Urinary bladder (tissue), 4 donors: ENCODE measurements around the gene ATRNL1. TPM values are rescaled to one million over a fixed set of nuclear protein-coding genes. Genes with fewer than 3 reads are reported as not detected.
"Not testable (repeated sequence)": the region's sequence is repeated elsewhere in the genome, so short reads cannot be mapped to it uniquely, and the experiment has no call there.

Source experiments
- DNase-seq: peaks from one replicate; pipeline ENCODE4 v3.0.0-alpha.2; 2015; ENCODE audit errors: extremely low spot score
- H3K27ac ChIP-seq: one replicate; pipeline ENCODE4 v1.5.1; 2013; ENCODE audit warnings: low read depth, mild to moderate bottlenecking, moderate library complexity
- H3K36me3 ChIP-seq: one replicate; pipeline ENCODE4 v1.6.1; 2013; ENCODE audit warnings: mild to moderate bottlenecking, moderate library complexity; ENCODE audit not compliant: insufficient read depth
- H3K4me1 ChIP-seq: one replicate; pipeline ENCODE4 v1.6.1; 2013; ENCODE audit warnings: mild to moderate bottlenecking, moderate library complexity; ENCODE audit not compliant: insufficient read depth
- H3K4me3 ChIP-seq: one replicate; pipeline ENCODE4 v1.5.1; 2013; ENCODE audit warnings: low read depth, low read length
- WGBS: extraction: QIAGEN DNeasy Blood & Tissue Kit; methylation state at CpG from one replicate; pipeline ENCODE4 v1.1.7; 2013; 5-methylcytosine and 5-hydroxymethylcytosine counted together
- polyA plus RNA-seq: library from polyadenylated mRNA; stranded (reverse); fragments of 200-250 nt; gene quantifications from one replicate; pipeline ENCODE4 v1.2.3, GENCODE V29; 2013
- total RNA-seq: library from RNA; depleted of rRNA; stranded (reverse); fragments of >200 nt; gene quantifications from one replicate; pipeline ENCODE4 v1.2.3, GENCODE V29; 2014
- donor health status: healthy with polysubstance abuse.
- donor health status: healthy.

Gene ATRNL1
- total and polyA plus RNA-seq, 2 donors = 1.9 to 153 TPM

GRCh38 chr10:115103700-115104099, 10.5 kb downstream of the ATRNL1 start:
- no peak for DNase-seq
- Histone ChIP-seq H3K4me1 (no peaks in the 10 kb centered on the region), H3K36me3 (no peaks in the 10 kb centered on the region), H3K4me3 (no peak overlapping the region), H3K27ac (no peak overlapping the region)
- WGBS = 87% methylated on average over 1 of the region's 1 CpG

- not testable (repeated sequence) for DNase-seq, H3K27ac ChIP-seq, H3K4me1 ChIP-seq, H3K36me3 ChIP-seq, H3K4me3 ChIP-seq
- WGBS = 94% methylated on average over 5 of the region's 5 CpGs
Measured at GRCh38 chr10:115105411-115105810, 12.2 kb downstream of the ATRNL1 start.

- no peaks in the 10 kb centered on the region for H3K4me1 ChIP-seq
- H3K36me3 ChIP-seq = no peaks in the 10 kb centered on the region
- DNase-seq = no peak
- H3K27ac ChIP-seq = no peak overlapping the region
- H3K4me3 ChIP-seq = no peak overlapping the region
- 84% methylated on average over 3 of the region's 3 CpGs for WGBS
Measured at GRCh38 chr10:115107830-115108229, 14.7 kb downstream of the ATRNL1 start.

GRCh38 chr10:115117301-115117700, 24.1 kb downstream of the ATRNL1 start:
- 43% methylated on average over 3 of the region's 3 CpGs for WGBS
- Histone ChIP-seq H3K4me1 (no peaks in the 10 kb centered on the region), H3K27ac (no peak overlapping the region), H3K4me3 (no peak overlapping the region), H3K36me3 (no peaks in the 10 kb centered on the region)
- no peak for DNase-seq

- no peak for DNase-seq
- H3K27ac ChIP-seq = no peak overlapping the region
- WGBS = 66% methylated on average over 1 of the region's 1 CpG
Measured at GRCh38 chr10:115118346-115118745, 25.2 kb downstream of the ATRNL1 start.

GRCh38 chr10:115125505-115125904, 32.3 kb downstream of the ATRNL1 start:
- WGBS = 85% methylated on average over 4 of the region's 4 CpGs
- no peak overlapping the region for H3K4me3 ChIP-seq
- no peak for DNase-seq
- no peaks in the 10 kb centered on the region for H3K36me3 ChIP-seq
- no peak overlapping the region for H3K27ac ChIP-seq
- H3K4me1 ChIP-seq = no peaks in the 10 kb centered on the region

More at GRCh38 chr10:115118346-115118745, 25.2 kb downstream of the ATRNL1 start:
- H3K4me3 ChIP-seq = no peak overlapping the region
- no peaks in the 10 kb centered on the region for H3K36me3 ChIP-seq
- no peaks in the 10 kb centered on the region for H3K4me1 ChIP-seq

- no peak overlapping the region for H3K4me3 ChIP-seq
- H3K36me3 ChIP-seq = no peaks in the 10 kb centered on the region
- H3K27ac ChIP-seq = no peak overlapping the region
- no peaks in the 10 kb centered on the region for H3K4me1 ChIP-seq
- DNase-seq = no peak
Measured at GRCh38 chr10:115129752-115130151, 36.6 kb downstream of the ATRNL1 start.

GRCh38 chr10:115136616-115137015, 43.5 kb downstream of the ATRNL1 start:
- no peak overlapping the region for H3K27ac ChIP-seq
- no peaks in the 10 kb centered on the region for H3K36me3 ChIP-seq
- no peak overlapping the region for H3K4me3 ChIP-seq
- no peak for DNase-seq
- no peaks in the 10 kb centered on the region for H3K4me1 ChIP-seq

GRCh38 chr10:115141254-115141653, 48.1 kb downstream of the ATRNL1 start:
- no peak for DNase-seq
- Histone ChIP-seq H3K27ac (no peak overlapping the region), H3K4me3 (no peak overlapping the region), H3K36me3 (no peaks in the 10 kb centered on the region), H3K4me1 (no peaks in the 10 kb centered on the region)

- WGBS = 69% methylated on average over 2 of the region's 2 CpGs
- no peak for DNase-seq
- H3K36me3 ChIP-seq = no peaks in the 10 kb centered on the region
- no peak overlapping the region for H3K4me3 ChIP-seq
- H3K27ac ChIP-seq = no peak overlapping the region
- H3K4me1 ChIP-seq = no peaks in the 10 kb centered on the region
Measured at GRCh38 chr10:115157357-115157756, 64.2 kb downstream of the ATRNL1 start.

- DNase-seq = no peak
- Histone ChIP-seq H3K4me1 (no peaks in the 10 kb centered on the region), H3K27ac (no peak overlapping the region), H3K36me3 (no peaks in the 10 kb centered on the region), H3K4me3 (no peak overlapping the region)
- 95% methylated on average over 5 of the region's 5 CpGs for WGBS
Measured at GRCh38 chr10:115163129-115163528, 70.0 kb downstream of the ATRNL1 start.

GRCh38 chr10:115164220-115164619, 71.1 kb downstream of the ATRNL1 start:
- H3K36me3 ChIP-seq = no peaks in the 10 kb centered on the region
- H3K27ac ChIP-seq = no peak overlapping the region
- WGBS = 72% methylated on average over 2 of the region's 2 CpGs
- no peak overlapping the region for H3K4me3 ChIP-seq
- DNase-seq = no peak
- H3K4me1 ChIP-seq = no peaks in the 10 kb centered on the region

- WGBS = 87% methylated on average over 2 of the region's 2 CpGs
- no peaks in the 10 kb centered on the region for H3K36me3 ChIP-seq
- DNase-seq = no peak
- no peaks in the 10 kb centered on the region for H3K4me1 ChIP-seq
- H3K4me3 ChIP-seq = no peak overlapping the region
- no peak overlapping the region for H3K27ac ChIP-seq
Measured at GRCh38 chr10:115167751-115168150, 74.6 kb downstream of the ATRNL1 start.

- no peak overlapping the region for H3K27ac ChIP-seq
- DNase-seq = no peak
- no peaks in the 10 kb centered on the region for H3K36me3 ChIP-seq
- no peak overlapping the region for H3K4me3 ChIP-seq
- WGBS = 3% methylated on average over 1 of the region's 1 CpG
- H3K4me1 ChIP-seq = no peaks in the 10 kb centered on the region
Measured at GRCh38 chr10:115171392-115171960, 78.3 kb downstream of the ATRNL1 start.

- WGBS = 69% methylated on average over 3 of the region's 3 CpGs
- no peak for DNase-seq
- H3K4me3 ChIP-seq = no peak overlapping the region
- no peaks in the 10 kb centered on the region for H3K36me3 ChIP-seq
- H3K27ac ChIP-seq = no peak overlapping the region
- no peaks in the 10 kb centered on the region for H3K4me1 ChIP-seq
Measured at GRCh38 chr10:115173915-115174443, 80.8 kb downstream of the ATRNL1 start.
